OCI-LY7 (cell line): ENCODE data around the gene TBX15.
"Not testable (repeated sequence)": the region's sequence is repeated elsewhere in the genome, so short reads cannot be mapped to it uniquely, and the experiment has no call there.

Experiments
- CTCF ChIP-seq: fragments of 200-600 bp; sonication (generic); conservative IDR thresholded peaks from 2 replicates; pipeline ENCODE4 v1.5.1; 2014; ENCODE audit warnings: mild to moderate bottlenecking, antibody characterized with exemption, low read length, moderate library complexity, mixed read lengths
- EZH2phosphoT487 ChIP-seq: fragments of 200-600 bp; sonication (generic); IDR thresholded peaks from 2 replicates; pipeline ENCODE4 v1.6.1; 2018; ENCODE audit warnings: low read depth, borderline replicate concordance, mild to moderate bottlenecking, mixed run types, antibody characterized with exemption, low read length, moderate library complexity, mixed read lengths

GRCh38 chr1:118957579-118957978, 30.6 kb downstream of the TBX15 start:
- TF ChIP-seq CTCF, EZH2phosphoT487: not testable (repeated sequence)
